ENCODE measurements around the gene TTC32. TPM values are rescaled to one million over a fixed set of nuclear protein-coding genes. Genes with fewer than 3 reads are reported as not detected.
"Not testable (repeated sequence)": the region's sequence is repeated elsewhere in the genome, so short reads cannot be mapped to it uniquely, and the experiment has no call there.

The TTC32 gene
- total RNA-seq, 1 donor from 2014 or later: 7.8 TPM

DNA sequence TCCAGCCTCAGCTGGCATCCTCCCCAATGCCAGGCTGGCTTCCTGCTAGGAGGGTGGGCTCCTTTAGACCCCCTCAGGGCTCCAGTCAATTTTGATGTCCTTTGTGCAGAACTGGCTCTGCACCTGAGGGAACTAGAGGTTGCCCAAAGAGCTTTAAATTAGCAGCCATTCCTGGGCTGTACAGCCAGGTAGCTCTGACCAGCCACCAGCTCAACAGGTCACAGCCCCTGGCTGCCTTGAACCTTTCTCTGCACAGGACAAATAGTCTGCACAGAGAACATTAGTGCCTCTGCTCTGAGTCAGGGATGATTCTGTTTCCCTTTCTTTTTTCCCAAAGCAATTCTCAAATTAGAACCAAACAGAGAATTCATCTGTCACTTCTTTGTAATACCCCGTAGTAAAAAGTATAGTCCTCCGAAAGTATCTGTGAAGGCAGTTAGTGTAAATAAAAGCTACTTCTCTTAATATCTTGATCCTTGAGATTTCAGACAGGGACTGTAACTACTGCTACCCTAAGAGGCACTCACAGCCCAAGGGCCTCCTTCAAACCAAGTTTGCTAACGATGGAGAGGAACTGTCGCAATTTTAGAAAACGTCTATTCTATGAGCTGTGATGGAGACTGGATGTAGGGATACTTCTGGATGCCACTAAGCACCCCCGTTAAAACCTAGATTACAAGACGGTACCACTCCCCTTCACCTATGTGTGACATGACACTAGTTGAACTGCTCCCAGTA is 3.0 kb downstream of the TTC32 start:
- ATAC-seq: no peak

DNA sequence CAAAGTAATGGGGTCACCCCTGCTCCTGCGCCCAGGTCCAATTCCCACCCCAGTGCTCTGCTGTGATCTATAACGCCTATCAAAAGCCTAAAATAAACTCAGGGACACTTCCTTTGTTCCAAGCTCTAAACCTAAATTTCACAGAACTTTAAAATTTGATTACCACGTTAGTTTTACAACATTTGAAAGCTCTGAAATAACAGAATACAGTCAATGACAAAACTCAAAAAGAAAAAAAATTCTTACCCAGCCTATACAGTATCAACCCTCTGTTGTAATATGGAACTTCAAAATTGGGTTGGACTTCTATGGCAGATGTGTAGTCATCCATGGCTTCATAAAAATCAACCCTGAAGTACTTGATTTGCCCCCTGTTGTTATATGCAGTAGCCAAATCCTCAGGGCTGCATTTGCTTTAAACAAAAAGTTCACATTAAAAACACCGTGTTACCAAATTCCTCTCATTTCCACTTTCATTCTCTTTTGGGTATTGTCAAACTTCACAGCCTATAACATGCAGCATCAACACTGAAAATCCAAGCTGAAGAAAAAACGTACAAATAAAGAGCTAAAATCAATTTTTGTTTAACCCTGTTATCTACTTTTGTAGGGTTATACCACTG is 4.0 kb downstream of the TTC32 start:
- ATAC-seq: no peak

DNA sequence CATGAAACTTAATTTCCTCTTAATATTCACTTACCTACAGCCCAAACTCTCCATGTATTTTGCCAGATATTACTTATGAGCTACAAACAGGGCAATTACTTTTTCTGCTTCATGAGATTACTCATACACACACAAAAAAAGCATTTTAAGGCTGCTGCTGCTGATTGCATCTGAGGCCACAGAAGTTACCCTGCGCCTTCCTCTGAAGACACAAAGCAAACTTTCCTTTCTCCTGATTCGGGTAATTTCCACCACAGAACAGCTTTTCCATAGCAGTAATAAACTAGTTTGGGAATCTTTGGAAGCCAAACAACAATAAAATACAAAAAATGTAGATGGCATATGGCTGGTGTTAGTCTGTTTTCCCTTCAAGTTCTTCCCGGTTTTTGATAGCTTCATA is 6.2 kb downstream of the TTC32 start:
- no peak for ATAC-seq

DNA sequence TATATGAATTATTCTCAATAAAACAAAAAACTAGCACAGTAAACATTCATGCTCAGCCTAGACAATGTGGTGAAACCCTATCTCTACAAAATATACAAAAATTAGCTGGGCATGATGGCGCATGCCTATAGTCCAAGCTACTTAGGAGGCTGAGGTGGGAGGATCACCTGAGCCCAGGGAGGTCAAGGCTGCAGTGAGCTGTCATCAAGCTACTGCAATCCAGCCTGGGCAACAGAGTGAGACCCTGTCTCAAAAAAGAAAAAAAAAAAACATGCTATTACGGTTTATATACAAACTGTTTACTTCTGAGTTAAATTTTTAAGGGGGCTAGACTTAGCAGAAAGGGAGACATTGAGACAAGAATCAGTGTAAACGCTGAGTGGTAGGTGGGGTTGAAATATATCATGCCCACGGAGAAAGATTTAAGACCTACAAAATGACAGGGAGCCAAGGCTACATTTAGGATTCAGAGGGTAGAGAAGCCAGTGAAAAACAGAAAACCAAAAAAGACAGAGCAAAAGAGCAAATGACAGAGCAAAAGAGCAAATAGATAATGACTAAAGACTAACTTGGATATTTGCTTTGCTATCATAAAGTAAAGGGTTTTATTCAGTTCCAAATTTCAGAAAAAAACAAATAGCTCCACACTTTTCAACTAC is 7.5 kb downstream of the TTC32 start:
- ATAC-seq: no peak

DNA sequence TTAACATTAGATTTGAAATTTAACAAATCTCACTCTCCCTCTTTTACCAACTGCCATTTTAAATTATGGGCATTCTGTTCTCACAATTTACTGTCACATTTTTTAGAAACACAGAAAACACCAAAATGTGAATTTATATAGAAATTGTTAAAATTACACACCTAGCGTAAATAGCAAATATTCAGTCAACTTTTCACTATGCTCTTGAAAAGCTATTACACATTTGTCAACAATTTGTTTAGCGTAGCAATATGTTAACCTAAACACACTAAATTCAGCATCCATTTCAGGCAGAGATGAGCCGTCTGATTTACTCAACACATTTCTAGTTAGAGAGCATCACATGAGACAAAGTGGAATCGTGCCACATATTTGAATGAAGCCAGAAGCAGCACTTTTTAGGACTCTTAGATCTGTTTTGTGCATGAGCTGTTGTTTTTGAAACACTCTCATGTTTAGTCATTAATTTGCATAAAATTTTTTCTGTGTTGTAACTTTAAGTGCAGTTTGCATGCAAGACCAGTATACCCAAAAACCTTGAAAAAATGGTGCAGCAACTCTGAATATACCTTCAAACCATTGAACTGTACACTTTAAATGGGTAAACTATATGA is 8.2 kb downstream of the TTC32 start:
- ATAC-seq: no peak

DNA sequence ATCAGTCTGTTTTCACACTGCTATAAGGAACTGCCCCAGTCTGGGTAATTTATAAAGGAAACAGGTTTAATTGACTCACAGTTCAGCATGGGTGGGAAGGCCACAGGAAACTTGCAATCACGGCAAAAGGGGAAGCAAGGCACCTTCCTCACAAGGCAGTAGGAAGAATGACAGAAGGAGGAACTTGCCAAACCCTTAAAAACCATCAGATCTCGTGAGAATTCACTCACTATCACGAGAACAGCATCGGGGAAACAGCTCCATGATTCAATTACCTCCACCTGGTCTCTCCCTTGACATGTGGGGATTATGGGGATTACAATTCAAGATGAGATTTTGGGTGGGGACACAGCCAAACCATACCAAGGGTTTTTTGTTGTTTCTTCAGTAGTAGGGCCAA is 9.8 kb downstream of the TTC32 start:
- not testable (repeated sequence) for ATAC-seq

DNA sequence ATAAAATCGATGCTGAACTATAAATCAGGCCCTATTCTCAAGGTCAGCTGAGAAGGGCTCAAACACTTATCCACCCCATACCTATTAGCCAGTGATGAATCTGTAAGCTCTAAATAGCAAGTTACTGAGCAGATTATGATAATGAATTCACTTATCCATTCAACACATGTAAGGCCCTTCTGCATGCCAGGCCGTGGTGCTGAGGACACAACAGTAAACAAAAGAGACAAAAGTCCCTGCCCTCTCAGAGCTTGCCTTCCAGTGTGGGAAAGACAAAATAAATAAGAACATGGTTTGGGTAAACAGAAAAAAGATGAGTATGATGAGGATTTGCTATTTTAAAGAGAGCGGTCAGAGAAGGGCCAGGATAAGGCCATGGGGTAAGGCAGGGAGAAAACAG is 11.7 kb downstream of the TTC32 start:
- no peak for ATAC-seq

DNA sequence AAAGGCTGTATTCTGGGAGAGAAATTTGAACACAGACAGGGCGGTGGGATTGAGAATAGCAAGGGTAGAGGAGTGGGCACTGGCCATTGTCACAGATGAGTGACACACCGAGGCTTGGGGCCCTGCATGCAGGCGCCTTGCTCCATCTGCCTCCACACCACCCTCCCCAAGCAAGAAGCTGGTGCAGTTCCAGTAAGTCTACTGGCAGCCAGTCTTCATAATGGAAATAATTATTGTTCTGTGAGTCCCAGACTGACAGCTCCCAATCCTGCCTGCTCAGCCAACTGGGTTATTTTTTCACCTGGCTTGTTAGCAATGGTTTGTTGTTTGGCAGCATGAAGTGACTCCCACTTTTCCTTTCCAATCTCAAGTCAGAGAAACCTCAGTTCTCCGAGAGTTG is 13.0 kb downstream of the TTC32 start:
- ATAC-seq: no peak

DNA sequence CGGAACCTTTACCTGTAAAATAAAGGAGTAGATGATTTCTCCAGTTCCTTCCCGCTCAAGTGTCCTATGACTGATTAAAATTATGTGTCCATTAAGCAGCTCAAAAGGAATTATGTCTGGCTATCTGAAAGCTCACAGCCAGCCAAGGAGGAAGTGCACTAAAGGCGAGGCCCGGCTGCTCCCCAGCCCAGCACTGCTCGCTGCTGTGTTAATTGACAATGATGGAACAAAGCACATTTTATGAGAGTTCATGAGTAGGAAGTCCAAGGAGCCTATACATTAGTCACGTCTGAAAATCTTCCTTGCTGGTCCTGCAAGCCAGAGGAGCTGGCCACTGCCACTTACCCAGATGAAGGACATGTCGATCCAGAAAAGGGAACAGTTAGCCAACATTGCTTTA is 14.3 kb downstream of the TTC32 start:
- peak; percentile 54 for ATAC-seq

DNA sequence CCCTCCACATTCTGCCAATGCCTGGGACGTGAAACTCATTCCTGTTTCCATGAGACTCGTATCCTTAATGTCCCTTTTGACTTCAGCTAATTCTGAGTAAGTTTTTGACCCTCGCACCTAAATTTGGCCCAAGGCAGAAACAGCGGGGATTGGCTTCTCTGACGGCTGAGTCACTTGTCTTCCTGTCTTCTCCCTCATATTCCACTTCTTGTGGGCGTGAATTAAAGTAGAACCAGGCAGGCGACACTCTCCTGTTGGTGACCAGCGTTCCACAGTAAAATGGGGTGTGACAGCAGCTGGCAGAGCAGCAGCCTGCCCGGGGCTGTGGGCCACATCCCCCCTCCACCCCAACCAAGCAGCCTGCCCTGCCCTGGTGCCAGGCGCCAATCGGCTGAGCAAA is 15.5 kb downstream of the TTC32 start:
- peak; percentile 12 for ATAC-seq

DNA sequence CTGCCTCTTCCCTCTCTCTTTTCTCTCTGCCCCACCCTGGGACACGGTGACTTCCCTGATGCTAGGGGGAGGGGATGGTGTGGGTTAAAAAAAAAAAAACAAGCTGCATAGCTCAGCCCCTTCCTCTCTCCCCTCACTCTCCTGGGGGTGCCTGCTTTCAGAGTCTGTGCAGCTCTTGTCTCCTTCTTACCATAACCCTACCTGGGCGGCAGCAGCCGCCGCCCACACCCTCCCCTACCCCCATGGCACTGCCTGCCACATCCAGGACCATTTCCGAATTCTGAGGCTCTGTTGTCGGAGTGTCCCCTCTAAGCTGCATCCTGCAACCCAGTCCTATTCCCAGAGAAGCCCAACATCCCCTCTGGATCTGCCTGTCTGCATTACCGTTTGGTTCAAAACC is 16.0 kb downstream of the TTC32 start:
- ATAC-seq: no peak

DNA sequence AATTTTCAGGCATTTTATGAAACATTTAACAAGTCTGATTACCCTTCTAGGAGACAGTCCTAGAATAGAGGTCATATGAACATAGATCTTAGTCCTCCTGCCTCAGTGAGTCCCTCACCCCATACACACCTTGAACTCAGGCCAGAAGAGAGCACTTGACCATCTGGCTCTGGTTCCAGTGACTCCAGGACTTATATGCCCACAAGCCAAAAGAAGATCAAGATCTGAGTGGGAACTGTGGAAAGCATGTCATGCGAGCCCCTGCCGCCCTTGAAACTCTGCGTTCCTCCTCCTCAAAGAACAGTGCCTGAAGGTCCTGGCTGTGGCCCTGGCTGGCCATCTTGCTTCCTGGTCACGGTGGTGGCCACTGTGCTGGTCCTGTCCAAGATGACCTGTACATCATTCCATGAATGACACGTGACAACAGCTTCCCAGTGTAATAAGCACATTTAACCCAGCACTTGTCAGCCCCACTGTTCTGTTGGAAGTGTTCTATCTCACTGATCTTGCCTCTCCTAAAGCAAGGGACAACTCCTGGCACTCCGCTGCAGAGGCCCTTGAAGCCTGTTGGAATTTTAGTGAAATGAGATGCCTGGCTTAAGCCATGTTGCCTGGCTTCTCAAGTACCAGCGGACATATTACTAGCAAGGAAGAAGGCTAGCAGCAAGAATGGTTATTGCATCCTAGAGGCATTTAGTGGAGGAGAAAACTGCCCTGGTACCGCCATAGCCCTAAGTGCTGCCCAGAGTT is 17.6 kb downstream of the TTC32 start:
- no peak for ATAC-seq

DNA sequence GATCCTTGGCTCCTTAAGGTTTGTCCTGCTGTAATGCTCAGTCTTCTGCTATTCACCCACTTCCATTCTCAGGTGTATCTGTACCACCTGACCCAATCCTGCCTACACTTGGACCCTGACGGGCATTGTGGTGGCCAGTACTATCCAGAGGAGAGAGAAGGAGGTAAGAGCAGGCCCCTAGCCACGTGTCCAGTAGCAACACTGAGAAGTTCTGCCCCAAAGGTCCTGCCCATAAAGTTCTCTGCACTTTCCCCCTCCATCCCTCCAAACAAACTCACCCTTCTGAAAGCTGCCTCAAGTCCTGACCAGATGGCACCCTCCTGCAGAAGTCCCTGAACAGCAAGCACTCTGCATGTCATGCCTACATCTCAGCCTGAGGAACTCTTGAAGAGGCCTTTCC is 18.3 kb downstream of the TTC32 start:
- ATAC-seq: no peak

DNA sequence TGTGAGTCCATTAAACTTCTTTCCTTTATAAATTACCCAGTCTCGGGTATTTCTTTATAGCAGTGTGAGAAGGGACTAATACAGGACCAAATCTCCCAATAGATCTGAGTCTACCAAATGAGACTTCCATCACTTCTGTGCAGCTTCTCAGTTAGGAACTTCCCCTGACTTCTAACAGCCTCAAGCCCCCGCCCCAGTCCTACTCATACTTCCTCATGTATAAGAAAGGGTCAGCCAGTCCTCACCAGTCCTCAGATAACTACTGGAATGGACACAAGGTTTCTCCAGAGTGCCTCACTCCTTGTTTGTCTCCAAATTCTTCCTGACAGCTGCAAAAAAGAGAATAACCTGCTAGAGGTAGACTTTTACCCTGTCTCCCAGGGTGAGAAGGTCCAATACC is 19.5 kb downstream of the TTC32 start:
- no peak for ATAC-seq

DNA sequence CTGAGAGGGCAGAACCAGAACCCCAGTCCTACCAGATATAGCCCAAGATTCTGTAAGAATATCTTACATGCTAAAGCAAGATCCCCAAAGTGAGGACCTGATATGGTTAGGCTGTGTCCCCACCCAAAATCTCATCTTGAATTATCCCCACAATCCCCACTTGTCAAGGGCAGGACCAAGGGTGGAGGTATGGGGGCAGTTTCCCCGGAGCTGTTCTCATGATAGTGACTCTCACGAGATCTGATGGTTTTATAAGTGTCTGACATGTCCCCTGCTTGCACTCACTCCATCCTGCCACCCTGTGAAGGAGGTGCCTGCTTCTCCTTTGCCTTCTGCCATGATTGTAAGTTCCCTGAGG is 19.9 kb downstream of the TTC32 start:
- no peak for ATAC-seq

DNA sequence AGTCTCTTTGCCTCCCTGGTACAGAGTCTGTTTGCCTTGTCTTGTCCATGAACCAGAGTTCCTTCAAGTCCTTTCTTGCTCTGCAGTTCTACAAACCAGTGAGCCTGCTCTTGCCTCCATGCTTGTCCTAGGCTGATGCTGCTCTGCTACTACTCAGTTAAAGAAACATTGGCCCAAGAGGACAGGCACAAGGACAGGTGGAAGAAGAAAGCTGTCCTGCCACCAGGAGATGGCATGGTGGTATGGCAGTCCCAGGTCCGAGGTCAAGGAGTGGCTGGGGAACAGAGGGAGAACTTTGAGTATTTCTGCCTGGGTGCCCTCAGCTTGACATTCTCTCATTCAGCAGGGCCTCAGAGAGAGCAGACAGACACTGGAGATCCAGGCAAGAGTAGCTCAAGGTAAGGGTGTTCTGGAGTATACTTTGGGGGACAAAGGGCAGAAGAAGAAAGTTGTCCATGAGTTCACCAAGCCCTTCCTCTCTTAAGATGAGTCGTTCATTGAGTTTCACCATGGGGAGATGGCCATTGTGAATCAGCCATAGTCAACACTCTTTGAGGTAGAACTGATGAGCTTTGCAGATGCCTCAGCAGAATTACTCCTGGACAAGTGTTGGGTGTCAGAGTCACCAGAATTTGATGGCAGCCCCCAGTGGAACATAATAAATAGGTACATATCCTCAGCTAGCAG is 20.4 kb downstream of the TTC32 start:
- no peak for ATAC-seq

DNA sequence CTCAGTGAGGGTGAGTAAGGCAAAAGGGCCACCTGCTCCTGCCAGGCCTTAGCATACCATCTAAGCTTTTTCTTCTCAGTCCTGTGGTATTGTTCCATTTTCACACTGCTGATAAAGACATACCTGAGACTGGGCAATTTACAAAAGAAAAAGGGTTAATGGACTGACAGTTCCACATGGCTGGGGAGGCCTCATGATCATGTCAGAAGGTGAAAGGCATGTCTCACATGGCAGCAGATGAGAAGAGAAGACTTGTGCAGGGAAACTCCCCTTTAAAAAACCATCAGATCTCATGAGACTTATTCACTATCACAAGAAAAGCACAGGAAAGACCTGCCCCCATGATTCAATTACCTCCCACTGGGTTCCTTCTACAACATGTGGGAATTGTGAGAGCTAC is 21.6 kb downstream of the TTC32 start:
- ATAC-seq: not testable (repeated sequence)

DNA sequence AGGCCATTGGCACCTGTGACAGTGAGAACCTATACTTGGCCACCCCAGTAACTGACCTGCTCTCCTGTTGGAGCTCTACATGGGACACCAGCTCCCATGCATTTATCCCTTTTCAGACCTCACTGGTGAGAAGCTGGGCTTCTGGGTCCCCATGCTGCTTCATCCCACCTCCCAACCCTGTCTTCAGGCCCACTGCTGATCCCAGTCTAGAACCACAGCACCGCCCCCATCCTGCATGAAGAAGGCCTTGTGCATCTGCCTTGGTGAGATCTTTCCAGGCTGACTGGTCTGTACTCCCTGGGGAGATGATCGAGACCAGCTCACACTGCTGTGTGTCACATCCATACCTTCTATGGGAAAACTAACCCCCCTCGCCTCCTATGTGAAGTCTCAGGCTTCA is 22.7 kb downstream of the TTC32 start:
- ATAC-seq: no peak

DNA sequence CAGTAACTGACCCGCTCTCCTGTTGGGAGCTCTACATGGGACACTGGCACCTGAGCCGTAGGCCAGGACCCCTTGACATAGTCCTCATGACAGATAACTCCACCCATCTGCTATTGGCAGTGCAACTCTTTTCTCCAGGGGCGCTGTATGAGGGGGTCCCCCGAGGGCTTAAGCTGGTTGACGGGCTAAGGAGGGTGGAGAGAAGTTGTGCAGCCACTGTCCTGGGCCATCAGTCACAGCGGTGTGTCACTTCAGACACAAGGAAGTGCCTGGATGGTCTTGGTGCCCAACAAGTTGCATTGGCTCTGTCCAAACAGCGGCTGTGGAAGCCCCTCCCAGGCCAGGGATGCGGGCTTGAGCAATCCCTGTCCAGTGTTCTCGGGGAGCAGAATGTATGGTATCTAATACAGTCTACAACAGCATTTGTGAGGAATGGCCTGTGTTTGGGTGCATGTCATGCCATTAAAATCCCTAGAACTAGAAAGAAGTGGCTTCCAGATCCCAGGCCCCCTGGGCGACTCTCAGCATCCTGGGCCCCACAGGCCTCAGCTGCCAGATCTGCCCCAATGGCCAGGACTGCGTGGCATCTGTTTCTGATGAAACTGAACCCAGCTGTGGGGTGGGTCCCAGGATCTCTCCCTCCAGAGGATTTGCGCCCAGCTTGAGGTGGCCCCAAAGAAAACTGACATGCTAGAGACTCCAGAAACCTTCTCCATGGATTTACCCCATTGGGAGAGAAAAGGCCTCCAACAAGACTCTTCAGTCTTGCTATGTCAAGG is 23.3 kb downstream of the TTC32 start:
- no peak for ATAC-seq

DNA sequence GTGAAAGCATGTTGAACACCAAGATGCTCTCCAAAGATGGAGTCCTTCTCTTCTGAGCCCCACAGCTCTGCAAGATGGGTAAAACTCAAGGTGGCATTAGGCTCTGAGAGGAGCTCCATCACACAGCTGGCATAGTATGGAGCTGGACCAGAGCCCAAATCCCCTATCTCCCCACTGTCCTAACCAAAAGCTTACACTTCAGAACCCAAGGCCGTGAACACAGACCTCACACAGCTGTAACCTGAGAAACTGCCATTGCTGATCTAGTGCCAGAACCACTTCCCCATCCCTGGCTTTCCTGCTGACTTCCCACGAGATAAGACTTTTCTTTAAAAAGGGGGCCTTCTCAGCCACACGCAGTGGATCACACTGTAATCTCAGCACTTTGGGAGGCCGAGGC is 25.0 kb downstream of the TTC32 start:
- ATAC-seq: no peak

DNA sequence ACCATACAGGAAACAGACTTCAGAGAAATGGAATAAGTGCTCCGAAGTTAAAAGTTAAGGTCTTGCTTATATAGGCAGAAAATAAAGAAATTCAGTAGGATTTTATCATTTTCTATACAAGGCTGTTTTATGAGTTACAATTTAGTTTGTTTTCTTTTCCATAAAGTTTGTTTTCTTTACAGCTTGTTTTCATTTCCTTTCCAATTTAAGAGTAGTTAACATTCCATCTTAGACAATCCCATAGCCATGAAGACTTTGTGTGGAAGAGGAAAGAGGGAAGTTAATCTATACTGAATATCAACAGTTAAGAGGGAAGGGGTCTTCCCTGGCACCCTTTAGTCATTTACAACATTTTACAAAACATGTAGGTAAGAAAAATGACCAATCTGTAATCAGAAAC is 26.5 kb downstream of the TTC32 start:
- ATAC-seq: no peak

DNA sequence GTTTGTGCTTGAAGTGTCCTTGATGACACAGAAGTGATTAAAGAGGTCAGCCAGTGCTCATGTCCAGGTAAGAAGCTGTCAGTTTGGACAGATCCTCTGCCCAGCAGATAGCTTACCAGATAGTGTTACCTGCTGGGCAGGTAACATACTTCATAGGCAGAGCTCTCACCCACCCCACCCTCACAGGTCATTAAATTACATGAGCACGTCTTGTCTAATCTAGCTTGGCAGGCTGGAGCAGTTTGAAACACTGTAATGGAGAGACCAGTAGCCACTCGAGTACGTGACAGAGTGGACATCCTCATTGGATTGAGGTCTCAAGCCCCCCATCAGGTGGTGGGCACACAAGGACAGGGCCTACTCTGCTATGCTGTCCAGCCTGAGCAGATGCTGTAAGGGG is 27.1 kb downstream of the TTC32 start:
- no peak for ATAC-seq

Measured in esophagus mucosa (tissue), 1 donor.